ENCODE data around the gene AFF3. TPM values are rescaled to one million over a fixed set of nuclear protein-coding genes. Genes with fewer than 3 reads are reported as not detected.

AFF3 gene
- total RNA-seq, 1 experiment from 2014 or later: 0.22 TPM

DNA sequence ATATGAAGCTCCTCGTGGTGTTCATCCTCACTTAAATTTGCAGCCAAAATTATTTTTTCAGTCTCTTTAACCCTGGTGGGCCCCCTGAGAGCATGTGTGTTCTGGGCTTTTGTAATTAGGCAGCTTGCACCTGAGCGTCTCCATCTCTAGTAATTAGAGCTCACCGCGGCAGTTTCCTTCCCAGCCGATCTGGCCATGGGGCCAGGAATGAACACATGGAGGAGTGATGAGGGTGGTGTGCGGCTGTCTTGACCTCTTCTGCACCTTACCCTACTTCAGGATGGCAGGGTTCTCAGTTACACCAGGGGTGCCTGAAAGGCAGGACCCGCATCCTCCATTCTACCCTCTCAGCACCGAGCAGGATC lies 98.5 kb downstream of the AFF3 start:
- TF ChIP-seq, protein P1, sequence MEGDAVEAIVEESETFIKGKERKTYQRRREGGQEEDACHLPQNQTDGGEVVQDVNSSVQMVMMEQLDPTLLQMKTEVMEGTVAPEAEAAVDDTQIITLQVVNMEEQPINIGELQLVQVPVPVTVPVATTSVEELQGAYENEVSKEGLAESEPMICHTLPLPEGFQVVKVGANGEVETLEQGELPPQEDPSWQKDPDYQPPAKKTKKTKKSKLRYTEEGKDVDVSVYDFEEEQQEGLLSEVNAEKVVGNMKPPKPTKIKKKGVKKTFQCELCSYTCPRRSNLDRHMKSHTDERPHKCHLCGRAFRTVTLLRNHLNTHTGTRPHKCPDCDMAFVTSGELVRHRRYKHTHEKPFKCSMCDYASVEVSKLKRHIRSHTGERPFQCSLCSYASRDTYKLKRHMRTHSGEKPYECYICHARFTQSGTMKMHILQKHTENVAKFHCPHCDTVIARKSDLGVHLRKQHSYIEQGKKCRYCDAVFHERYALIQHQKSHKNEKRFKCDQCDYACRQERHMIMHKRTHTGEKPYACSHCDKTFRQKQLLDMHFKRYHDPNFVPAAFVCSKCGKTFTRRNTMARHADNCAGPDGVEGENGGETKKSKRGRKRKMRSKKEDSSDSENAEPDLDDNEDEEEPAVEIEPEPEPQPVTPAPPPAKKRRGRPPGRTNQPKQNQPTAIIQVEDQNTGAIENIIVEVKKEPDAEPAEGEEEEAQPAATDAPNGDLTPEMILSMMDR (conservative IDR thresholded peaks at IDR 0.05): no peak
- no peaks in the 10 kb centered on the region for H3K9me3 ChIP-seq (ENCODE audit: control insufficient read depth, low read depth, low read length)
- no peaks in the 10 kb centered on the region for H4K20me1 ChIP-seq (ENCODE audit: control insufficient read depth, insufficient read depth, insufficient read length)
- H2BK20ac ChIP-seq (ENCODE audit: low read depth, low read length, poor library complexity, severe bottlenecking): no peak overlapping the region
- no peak overlapping the region for H3K27ac Mint-ChIP-seq
- H3K4me1 Mint-ChIP-seq: peaks cover 9 to 19% of the 10 kb centered on the region in 2 experiments
- H3K14ac ChIP-seq (ENCODE audit: insufficient read depth, low read length): no peak overlapping the region
- H4K91ac ChIP-seq (ENCODE audit: insufficient read length, low read depth, low read length): no peak overlapping the region
- H3K9me3 Mint-ChIP-seq: no peaks in the 10 kb centered on the region
- no peak overlapping the region for H2BK5ac ChIP-seq (ENCODE audit: insufficient read length, low read length)
- H3K23ac ChIP-seq (ENCODE audit: insufficient read length, low read depth, low read length): no peak overlapping the region
- H2AFZ ChIP-seq (ENCODE audit: low read length): no peak overlapping the region
- H4K5ac ChIP-seq (ENCODE audit: insufficient read length, low read depth, low read length): no peak overlapping the region
- H3K27me3 ChIP-seq (ENCODE audit: insufficient read depth, low read length): no peaks in the 10 kb centered on the region
- no peak for DNase-seq
- no peak overlapping the region for H3K18ac ChIP-seq (ENCODE audit: insufficient read length, low read depth, low read length)
- no peak overlapping the region for H3K27ac ChIP-seq (ENCODE audit: insufficient read length, low read depth, low read length)
- no peak overlapping the region for H3T11ph ChIP-seq (ENCODE audit: low read length)
- H3K79me2 ChIP-seq (ENCODE audit: insufficient read depth, low read length): no peaks in the 10 kb centered on the region
- H3K4me2 ChIP-seq (ENCODE audit: insufficient read depth, insufficient read length, low read length): no peak overlapping the region
- H4K8ac ChIP-seq (replicated peaks; ENCODE audit: insufficient read length, low read depth, low read length): no peak overlapping the region
- no peak overlapping the region for H2BK15ac ChIP-seq (ENCODE audit: low read depth, low read length)
- H3K27me3 Mint-ChIP-seq (ENCODE audit: low read depth): peaks cover 14% of the 10 kb centered on the region
- no peaks in the 10 kb centered on the region; a peak in 1 of 7 replicates for H3K36me3 Mint-ChIP-seq (ENCODE audit: insufficient read depth in 1 of 3, low read depth in 3 of 3)
- no peak overlapping the region for H3K4ac ChIP-seq (ENCODE audit: low read depth, low read length)
- H3K56ac ChIP-seq (ENCODE audit: insufficient read length, low read depth, low read length): no peak overlapping the region
- no CpG with 5 or more reads among the region's 8 CpGs for WGBS (ENCODE audit: extremely low coverage, insufficient read length, low lambda C conversion rate)
- H2BK12ac ChIP-seq (ENCODE audit: insufficient read length, low read depth, low read length): no peak overlapping the region
- H3K79me1 ChIP-seq (ENCODE audit: insufficient read depth, low read depth, low read length, poor library complexity, severe bottlenecking): no peaks in the 10 kb centered on the region
- H3K4me1 ChIP-seq (ENCODE audit: insufficient read depth, low read length): no peaks in the 10 kb centered on the region
- H2BK120ac ChIP-seq (ENCODE audit: low read depth, low read length, poor library complexity, severe bottlenecking): no peak overlapping the region
- no peak overlapping the region for H2AK5ac ChIP-seq (ENCODE audit: insufficient read length, low read length)
- no peaks in the 10 kb centered on the region for H3K23me2 ChIP-seq (ENCODE audit: insufficient read length, low read depth, low read length, poor library complexity, severe bottlenecking)
- H3K4me3 Mint-ChIP-seq: no peak overlapping the region
- H3K9ac ChIP-seq (ENCODE audit: extremely low read depth, insufficient read length, low read length): no peak overlapping the region
